ENCODE data around the gene ASB12.

ASB12 gene

DNA sequence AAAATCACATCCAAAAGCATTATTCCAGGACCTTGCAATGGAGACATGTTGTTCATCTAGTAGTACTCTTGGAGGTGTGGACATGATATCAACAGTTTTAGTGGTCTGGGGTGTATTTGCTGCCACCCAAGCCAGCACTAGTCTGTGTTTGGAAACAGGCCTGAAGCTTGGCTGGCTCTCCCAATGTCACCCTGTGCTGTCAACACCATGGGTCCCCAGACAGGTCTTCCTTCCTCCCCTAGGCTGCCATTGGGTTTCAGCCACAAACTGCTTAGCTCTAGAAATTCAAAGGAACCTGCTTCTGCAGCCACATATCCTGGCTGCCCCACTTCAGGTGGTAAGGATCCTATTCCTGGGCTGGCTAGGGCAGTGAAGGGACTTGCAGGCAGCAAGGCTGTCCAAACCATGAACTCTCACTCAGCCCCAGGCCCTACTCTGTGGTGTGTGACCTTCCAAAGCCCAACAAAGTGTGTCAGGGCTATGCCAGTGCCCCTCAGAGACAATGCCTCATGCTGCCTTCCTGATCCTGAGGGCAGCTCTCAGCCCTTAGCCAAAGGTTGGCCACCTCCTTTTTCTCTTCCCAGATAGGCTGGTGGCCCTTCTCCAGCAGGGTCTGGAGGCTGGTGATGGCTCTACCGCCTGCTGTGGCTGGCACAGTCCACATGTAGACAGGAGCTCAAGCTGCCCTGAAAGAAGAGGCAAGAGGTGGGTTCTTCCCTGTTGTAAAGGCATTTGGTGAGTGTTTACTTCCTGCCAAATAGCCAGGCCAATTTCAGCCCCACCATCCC is 43.2 kb downstream of the ASB12 start:
- no peak for DNase-seq

DNA sequence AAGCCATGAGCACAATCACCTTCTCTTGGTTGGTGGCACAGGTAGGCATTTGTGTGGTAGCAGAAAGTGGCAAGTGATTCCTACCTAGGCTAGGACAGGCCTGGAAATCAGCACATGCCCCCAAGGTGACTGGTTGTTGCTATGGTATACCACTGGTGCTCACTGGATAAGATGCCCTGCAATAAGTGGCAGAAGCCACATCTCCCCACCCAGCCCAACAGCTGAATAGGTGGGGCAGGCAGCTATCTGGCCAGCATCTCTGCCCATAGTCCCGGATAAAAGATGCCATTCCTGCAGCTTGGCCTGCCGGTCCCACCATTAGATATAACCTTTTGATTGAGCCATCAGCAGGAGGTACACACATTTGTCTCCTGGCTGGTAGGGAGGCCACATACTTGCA is 46.0 kb downstream of the ASB12 start:
- no peak for DNase-seq

DNA sequence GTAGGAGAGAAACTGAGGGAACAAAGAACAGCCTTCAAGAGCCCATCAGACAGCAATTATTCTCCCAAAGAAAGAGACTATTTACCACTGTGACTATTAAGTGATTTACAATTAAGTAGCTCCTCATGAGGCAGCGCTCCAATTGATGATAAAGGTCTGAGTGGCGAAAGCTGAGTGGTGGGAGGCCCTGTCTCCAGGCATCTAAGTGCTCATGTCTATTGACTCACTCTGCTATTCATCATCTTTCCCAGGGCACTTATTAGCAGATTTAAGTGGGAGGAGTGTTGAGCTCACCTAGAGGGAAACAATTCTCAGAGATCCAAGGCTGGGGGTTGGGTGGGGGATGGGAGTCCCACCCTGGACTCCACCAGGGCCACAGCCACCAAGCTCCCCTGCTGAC is 48.2 kb downstream of the ASB12 start:
- no peak for DNase-seq

DNA sequence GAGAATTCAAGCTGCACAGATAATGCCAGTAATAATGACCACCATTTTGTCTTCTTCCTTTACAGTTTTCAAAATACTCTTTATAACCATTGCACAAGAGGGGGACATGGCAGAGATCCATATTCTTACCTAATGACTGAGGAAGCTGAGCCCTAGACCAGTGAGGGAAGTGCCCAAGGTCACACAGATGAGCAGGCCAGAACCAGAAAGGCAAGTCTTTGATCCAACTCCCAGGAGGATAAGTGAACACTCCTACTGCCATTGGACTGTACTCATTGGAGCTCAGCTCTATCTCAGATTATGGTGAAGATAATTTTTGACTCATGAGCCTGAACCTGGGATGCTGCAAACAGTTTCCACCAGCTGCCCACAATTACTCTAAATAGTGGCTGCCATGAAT is 53.5 kb downstream of the ASB12 start:
- no peak for DNase-seq
